A549 (cell line): ENCODE data around the gene GNE. TPM values are rescaled to one million over a fixed set of nuclear protein-coding genes. Genes with fewer than 3 reads are reported as not detected.

Experiments used
- ATAC-seq, 2 experiments: fragments of 200-7000 bp in 1 of 2; fragments of >200 bp in 1 of 2; cut with Nextera tagmentation in 1 of 2; cut with Tn5 transposase in 1 of 2; 3 replicates each; pipeline versions ENCODE4 v1.8.0 to v1.9.1; 2018 to 2020; ENCODE audit warnings: mild to moderate bottlenecking in 1 of 2, moderate library complexity in 1 of 2
- CTCF ChIA-PET: fragments of 300-600 bp; sonication (Branson Sonifier 250); formaldehyde crosslinking; extraction: SDS; loops from one replicate; lab custom pipeline; 2021; ENCODE audit warnings: antibody characterized with exemption, inconsistent platforms; lab: Yijun Ruan, JAX
- POLR2A ChIA-PET: fragments of 350-600 bp; formaldehyde crosslinking; extraction: SDS; loops from one replicate; lab custom pipeline; 2021; ENCODE audit warnings: antibody characterized with exemption, inconsistent platforms; lab: Yijun Ruan, JAX
- DNase-seq, 2 experiments: peaks; one replicate each; pipeline versions ENCODE4 v3.0.0 to v3.0.0-alpha.2; 2011 to 2016; ENCODE audit warnings: low read depth in 1 of 2, low spot score in 1 of 2
- FAIRE-seq: peaks from 2 replicates; lab custom pipeline; 2011; peaks lifted over from hg19 to GRCh38; lab: Jason Lieb, UNC
- H3K27ac ChIP-seq, 2 experiments: fragments of >200 bp; sonication (Bioruptor Twin); formaldehyde crosslinking; 3 replicates each; pipeline ENCODE4 v1.5.1; 2016 to 2017
- H3K4me1 ChIP-seq: fragments of >200 bp; sonication (Bioruptor Twin); formaldehyde crosslinking; 3 replicates; pipeline ENCODE4 v1.6.1; 2016
- H3K4me2 ChIP-seq: fragments of >200 bp; sonication (Bioruptor Twin); formaldehyde crosslinking; 3 replicates; pipeline ENCODE4 v1.6.1; 2016
- H3K4me3 ChIP-seq: fragments of >200 bp; sonication (Bioruptor Twin); formaldehyde crosslinking; 3 replicates; pipeline ENCODE4 v1.5.1; 2016
- H3K9me3 ChIP-seq: fragments of >200 bp; sonication (Bioruptor Twin); formaldehyde crosslinking; 3 replicates; pipeline ENCODE4 v1.6.1; 2016
- CBX2 ChIP-seq: fragments of 200-600 bp; sonication (generic); IDR thresholded peaks from 2 replicates; pipeline ENCODE4 v1.6.1; 2016; ENCODE audit warnings: low read depth, mild to moderate bottlenecking, borderline replicate concordance
- CEBPB ChIP-seq, 2 experiments: fragments of >200 bp in 1 of 2; sonication (Bioruptor Twin) in 1 of 2; formaldehyde crosslinking in 1 of 2; IDR thresholded peaks; 2 replicates each; pipeline ENCODE4 v1.6.1; 2012 to 2016
- CHD2 ChIP-seq: fragments of 150-350 bp; IDR thresholded peaks from 2 replicates; pipeline ENCODE4 v1.6.1; 2014; ENCODE audit warnings: low read length; ENCODE audit not compliant: partially characterized antibody
- CHD4 ChIP-seq: fragments of 200-600 bp; sonication (generic); IDR thresholded peaks from 2 replicates; pipeline ENCODE4 v1.6.1; 2016; ENCODE audit warnings: antibody characterized with exemption, mild to moderate bottlenecking, borderline replicate concordance
- EHMT2 ChIP-seq: fragments of 200-600 bp; sonication (generic); IDR thresholded peaks from 2 replicates; pipeline ENCODE4 v1.6.1; 2016; ENCODE audit warnings: antibody characterized with exemption, low read depth, mild to moderate bottlenecking, moderate library complexity
- ESRRA ChIP-seq: fragments of 150-350 bp; IDR thresholded peaks from 2 replicates; pipeline ENCODE4 v1.6.1; 2014; ENCODE audit warnings: mild to moderate bottlenecking, low read length, borderline replicate concordance
- FOSB ChIP-seq: fragments of 250-450 bp; sonication (Bioruptor Pico); IDR thresholded peaks from 2 replicates; pipeline ENCODE4 v1.5.0; 2020; ENCODE audit warnings: mild to moderate bottlenecking, moderate library complexity
- FOXS1 ChIP-seq: fragments of 250-450 bp; sonication (Bioruptor Pico); IDR thresholded peaks from 2 replicates; pipeline ENCODE4 v1.5.0; 2020; ENCODE audit warnings: mild to moderate bottlenecking, moderate library complexity
- HDAC2 ChIP-seq: fragments of 200-600 bp; sonication (generic); IDR thresholded peaks from 2 replicates; pipeline ENCODE4 v1.6.1; 2016
- HEYL ChIP-seq: fragments of 250-450 bp; sonication (Bioruptor Pico); IDR thresholded peaks from 2 replicates; pipeline ENCODE4 v1.8.0; 2021; ENCODE audit warnings: mild to moderate bottlenecking, moderate library complexity
- HOXB5 ChIP-seq: fragments of 250-450 bp; sonication (Bioruptor Pico); IDR thresholded peaks from 2 replicates; pipeline ENCODE4 v1.5.0; 2020; ENCODE audit warnings: mild to moderate bottlenecking, moderate library complexity
- JUN ChIP-seq, 2 experiments: fragments of >200 bp; sonication (Bioruptor Twin); formaldehyde crosslinking; IDR thresholded peaks; 2 replicates in 1 of 2; 3 replicates in 1 of 2; pipeline ENCODE4 v1.6.1; 2016 to 2017
- JUNB ChIP-seq: fragments of >200 bp; sonication (Bioruptor Twin); formaldehyde crosslinking; IDR thresholded peaks from 2 replicates; pipeline ENCODE4 v1.6.1; 2016
- MYC ChIP-seq: IDR thresholded peaks from 2 replicates; pipeline ENCODE4 v1.6.1; 2012; ENCODE audit warnings: mild to moderate bottlenecking, inconsistent platforms, low read length, improper control_type of control experiment, borderline replicate concordance
- NFE2L2 ChIP-seq: fragments of 150-350 bp; conservative IDR thresholded peaks from 2 replicates; pipeline ENCODE4 v1.6.1; 2014; ENCODE audit warnings: low read length
- NPAS2 ChIP-seq: fragments of 250-450 bp; sonication (Bioruptor Pico); IDR thresholded peaks from 2 replicates; pipeline ENCODE4 v1.8.0; 2022; ENCODE audit warnings: mild to moderate bottlenecking, moderate library complexity, borderline replicate concordance
- NR3C1 ChIP-seq: fragments of >200 bp; sonication (Bioruptor Twin); formaldehyde crosslinking; IDR thresholded peaks from 3 replicates; pipeline ENCODE4 v1.6.1; 2017
- POLR2A ChIP-seq: IDR thresholded peaks from 2 replicates; pipeline ENCODE4 v1.6.1; 2012; ENCODE audit warnings: mild to moderate bottlenecking, low read length
- RARB ChIP-seq: fragments of 250-450 bp; sonication (Bioruptor Pico); IDR thresholded peaks from 2 replicates; pipeline ENCODE4 v1.8.0; 2021; ENCODE audit warnings: mild to moderate bottlenecking, moderate library complexity
- RCOR1 ChIP-seq: fragments of 150-350 bp; IDR thresholded peaks from 2 replicates; pipeline ENCODE4 v1.6.1; 2014; ENCODE audit warnings: antibody characterized with exemption, low read length, low read depth
- RFX5 ChIP-seq: fragments of 450-650 bp; IDR thresholded peaks from 2 replicates; pipeline ENCODE4 v1.7.1; 2014; ENCODE audit warnings: antibody characterized with exemption, mild to moderate bottlenecking, moderate library complexity
- SREBF2 ChIP-seq: fragments of 450-650 bp; IDR thresholded peaks from 2 replicates; pipeline ENCODE4 v1.6.1; 2014; ENCODE audit warnings: mild to moderate bottlenecking, moderate library complexity
- TFCP2L1 ChIP-seq: fragments of 250-450 bp; sonication (Bioruptor Pico); IDR thresholded peaks from 2 replicates; pipeline ENCODE4 v1.5.0; 2021; ENCODE audit warnings: mild to moderate bottlenecking
- ZC3H11A ChIP-seq: fragments of 450-650 bp; IDR thresholded peaks from 2 replicates; pipeline ENCODE4 v1.6.1; 2014; ENCODE audit warnings: antibody characterized with exemption, mild to moderate bottlenecking
- ZFP36 ChIP-seq: fragments of 450-650 bp; IDR thresholded peaks from 2 replicates; pipeline ENCODE4 v1.6.1; 2014; ENCODE audit warnings: borderline replicate concordance; ENCODE audit not compliant: partially characterized antibody
- WGBS: methylation state at CpG from one replicate; pipeline ENCODE4 v1.1.6; 2017; ENCODE audit errors: missing lambda C conversion rate; 5-methylcytosine and 5-hydroxymethylcytosine counted together
- polyA plus RNA-seq, 4 experiments: library from polyadenylated mRNA; depleted of rRNA in 3 of 4; stranded (reverse); fragments of >200 nt; fragmentation: RNase III in 1 of 4; extraction: RNeasy Plus Mini Kit Qiagen cat#74134 plus additional on column Dnase treatment in 1 of 4; gene quantifications; 2 replicates in 3 of 4; 3 replicates in 1 of 4; pipeline ENCODE4 v1.2.3, GENCODE V29; 2011 to 2017
- TF ChIP-seq, protein P1 (sequence below): fragments of >200 bp; sonication (Bioruptor Twin); formaldehyde crosslinking; IDR thresholded peaks from 3 replicates; pipeline ENCODE4 v1.6.1; 2016
- TF ChIP-seq, protein P2 (sequence below): IDR thresholded peaks from 2 replicates; pipeline ENCODE4 v1.6.1; 2012; ENCODE audit warnings: low read depth, borderline replicate concordance
- TF ChIP-seq, protein P3 (sequence below): fragments of 250-450 bp; sonication (Bioruptor Pico); IDR thresholded peaks from 2 replicates; pipeline ENCODE4 v1.5.0; 2021; ENCODE audit warnings: mild to moderate bottlenecking, moderate library complexity, borderline replicate concordance
- TF ChIP-seq, protein P4 (sequence below): fragments of >200 bp; sonication (Bioruptor Twin); formaldehyde crosslinking; IDR thresholded peaks from 2 replicates; pipeline ENCODE4 v1.6.1; 2016
- TF ChIP-seq, protein P5 (sequence below): fragments of 150-350 bp; IDR thresholded peaks from 2 replicates; pipeline ENCODE4 v1.6.1; 2014; ENCODE audit warnings: low read depth, mild to moderate bottlenecking, low read length

GNE gene
- polyA plus RNA-seq, 2 of the 4 experiments (the other 2 are of a cell fraction), result 23.0 to 32.9 TPM

DNA sequence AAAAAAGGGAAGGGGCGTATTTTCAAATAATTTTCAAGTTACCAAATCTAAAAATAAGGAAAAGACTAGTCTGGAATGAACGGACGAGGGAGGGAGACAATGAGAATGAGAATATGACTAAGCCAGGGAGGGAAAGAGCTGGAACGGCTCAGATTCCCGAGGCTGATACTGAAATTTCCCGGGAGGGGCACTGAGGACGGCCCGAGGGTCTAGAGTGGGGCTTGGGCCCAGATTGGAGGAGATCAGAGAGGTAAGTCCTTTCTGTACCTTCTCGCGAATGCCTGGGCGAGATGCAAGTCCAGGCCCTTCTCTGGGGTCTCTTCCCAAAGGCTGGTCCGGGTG is 92.5 kb downstream of the GNE start:
- DNase-seq (no peak), ATAC-seq (no peak), FAIRE-seq (no peak)
- WGBS, result 63% methylated on average over 12 of the region's 12 CpGs
- TF ChIP-seq CEBPB (IDR thresholded peaks at IDR 0.05) (no peak), FOSB (CRISPR knock-in tag) (no peak), CBX2 (no peak), CHD4 (no peak), HEYL (CRISPR knock-in tag) (no peak), ZFP36 (no peak), CHD2 (no peak), POLR2A (no peak), RFX5 (no peak), RARB (no peak), JUNB (no peak), RCOR1 (no peak), MYC (no peak)
- TF ChIP-seq, protein P1, sequence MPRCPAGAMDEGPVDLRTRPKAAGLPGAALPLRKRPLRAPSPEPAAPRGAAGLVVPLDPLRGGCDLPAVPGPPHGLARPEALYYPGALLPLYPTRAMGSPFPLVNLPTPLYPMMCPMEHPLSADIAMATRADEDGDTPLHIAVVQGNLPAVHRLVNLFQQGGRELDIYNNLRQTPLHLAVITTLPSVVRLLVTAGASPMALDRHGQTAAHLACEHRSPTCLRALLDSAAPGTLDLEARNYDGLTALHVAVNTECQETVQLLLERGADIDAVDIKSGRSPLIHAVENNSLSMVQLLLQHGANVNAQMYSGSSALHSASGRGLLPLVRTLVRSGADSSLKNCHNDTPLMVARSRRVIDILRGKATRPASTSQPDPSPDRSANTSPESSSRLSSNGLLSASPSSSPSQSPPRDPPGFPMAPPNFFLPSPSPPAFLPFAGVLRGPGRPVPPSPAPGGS, result no peak
- TF ChIP-seq, protein P2, sequence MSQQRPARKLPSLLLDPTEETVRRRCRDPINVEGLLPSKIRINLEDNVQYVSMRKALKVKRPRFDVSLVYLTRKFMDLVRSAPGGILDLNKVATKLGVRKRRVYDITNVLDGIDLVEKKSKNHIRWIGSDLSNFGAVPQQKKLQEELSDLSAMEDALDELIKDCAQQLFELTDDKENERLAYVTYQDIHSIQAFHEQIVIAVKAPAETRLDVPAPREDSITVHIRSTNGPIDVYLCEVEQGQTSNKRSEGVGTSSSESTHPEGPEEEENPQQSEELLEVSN, result no peak
- TF ChIP-seq, protein P3, sequence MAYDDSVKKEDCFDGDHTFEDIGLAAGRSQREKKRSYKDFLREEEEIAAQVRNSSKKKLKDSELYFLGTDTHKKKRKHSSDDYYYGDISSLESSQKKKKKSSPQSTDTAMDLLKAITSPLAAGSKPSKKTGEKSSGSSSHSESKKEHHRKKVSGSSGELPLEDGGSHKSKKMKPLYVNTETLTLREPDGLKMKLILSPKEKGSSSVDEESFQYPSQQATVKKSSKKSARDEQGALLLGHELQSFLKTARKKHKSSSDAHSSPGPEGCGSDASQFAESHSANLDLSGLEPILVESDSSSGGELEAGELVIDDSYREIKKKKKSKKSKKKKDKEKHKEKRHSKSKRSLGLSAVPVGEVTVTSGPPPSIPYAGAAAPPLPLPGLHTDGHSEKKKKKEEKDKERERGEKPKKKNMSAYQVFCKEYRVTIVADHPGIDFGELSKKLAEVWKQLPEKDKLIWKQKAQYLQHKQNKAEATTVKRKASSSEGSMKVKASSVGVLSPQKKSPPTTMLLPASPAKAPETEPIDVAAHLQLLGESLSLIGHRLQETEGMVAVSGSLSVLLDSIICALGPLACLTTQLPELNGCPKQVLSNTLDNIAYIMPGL (CRISPR knock-in tag), result no peak
- peak overlapping the region; percentile 65 to 84; a peak in 4 of 6 replicates for H3K27ac ChIP-seq
- POLR2A ChIA-PET, result interaction anchor here (0.7 to 2.3 kb wide), 2 partner anchors 25 to 55 kb away, joined by 4 to 11 read pairs; partner anchors contain the start of gene CLTA
- CTCF ChIA-PET, result interaction anchor here (0.6 to 16.6 kb wide), 32 partner anchors 8 to 232 kb away, joined by 3 to 321 read pairs (median 6); partner anchors contain the start of genes CLTA, GLIPR2 and RECK
- no peak overlapping the region; the same call in 2 of the 3 replicates for H3K4me3 ChIP-seq
- H3K4me2 ChIP-seq, result peak overlapping the region; percentile 82
- no peaks in the 10 kb centered on the region for H3K9me3 ChIP-seq
- H3K4me1 ChIP-seq, result peaks cover 44% of the 10 kb centered on the region

DNA sequence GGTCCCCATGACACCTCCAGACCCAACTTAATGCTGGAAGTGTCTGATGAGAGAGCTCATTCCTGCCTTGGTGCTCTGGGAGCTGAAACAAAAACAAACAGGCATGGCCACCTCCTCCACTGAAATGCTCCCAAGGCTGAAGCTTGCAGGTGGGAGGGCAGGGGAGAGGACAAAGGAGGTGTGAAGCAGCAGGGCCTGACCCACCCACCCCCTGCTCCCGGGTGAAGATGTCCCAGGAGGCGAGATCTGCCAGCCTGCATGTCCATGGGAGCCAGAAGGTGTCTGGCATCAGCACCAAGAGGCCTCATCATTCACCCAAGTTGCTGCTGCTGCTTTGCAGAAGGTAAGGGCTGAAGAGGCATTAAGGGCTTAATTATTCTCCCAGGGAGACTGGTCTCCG is 93.3 kb downstream of the GNE start:
- WGBS, result 55% methylated on average over 3 of the region's 3 CpGs
- no peak for FAIRE-seq

More for the DNA sequence above, 93.3 kb downstream of the GNE start:
- TF ChIP-seq, protein P4, sequence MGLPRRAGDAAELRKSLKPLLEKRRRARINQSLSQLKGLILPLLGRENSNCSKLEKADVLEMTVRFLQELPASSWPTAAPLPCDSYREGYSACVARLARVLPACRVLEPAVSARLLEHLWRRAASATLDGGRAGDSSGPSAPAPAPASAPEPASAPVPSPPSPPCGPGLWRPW, result no peak
- TF ChIP-seq NFE2L2, result no peak
- no peak for TF ChIP-seq ZC3H11A
- TF ChIP-seq, protein P1, result no peak
- no peak for TF ChIP-seq FOXS1 (CRISPR knock-in tag)
- no peak for TF ChIP-seq JUNB
- no peak for TF ChIP-seq JUN (IDR thresholded peaks at IDR 0.05)
- no peak for TF ChIP-seq CEBPB (IDR thresholded peaks at IDR 0.05)
- no peak for TF ChIP-seq NR3C1
- no peak for TF ChIP-seq SREBF2
- no peak for TF ChIP-seq HOXB5 (CRISPR knock-in tag)
- no peak for TF ChIP-seq FOSB (CRISPR knock-in tag)
- TF ChIP-seq, protein P5, sequence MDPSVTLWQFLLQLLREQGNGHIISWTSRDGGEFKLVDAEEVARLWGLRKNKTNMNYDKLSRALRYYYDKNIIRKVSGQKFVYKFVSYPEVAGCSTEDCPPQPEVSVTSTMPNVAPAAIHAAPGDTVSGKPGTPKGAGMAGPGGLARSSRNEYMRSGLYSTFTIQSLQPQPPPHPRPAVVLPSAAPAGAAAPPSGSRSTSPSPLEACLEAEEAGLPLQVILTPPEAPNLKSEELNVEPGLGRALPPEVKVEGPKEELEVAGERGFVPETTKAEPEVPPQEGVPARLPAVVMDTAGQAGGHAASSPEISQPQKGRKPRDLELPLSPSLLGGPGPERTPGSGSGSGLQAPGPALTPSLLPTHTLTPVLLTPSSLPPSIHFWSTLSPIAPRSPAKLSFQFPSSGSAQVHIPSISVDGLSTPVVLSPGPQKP, result no peak
- no peak for TF ChIP-seq HEYL (CRISPR knock-in tag)
- no peak for TF ChIP-seq NPAS2 (CRISPR knock-in tag)
- TF ChIP-seq POLR2A, result no peak
- no peak for TF ChIP-seq HDAC2
- no peak for TF ChIP-seq TFCP2L1 (CRISPR knock-in tag)
- TF ChIP-seq EHMT2, result no peak
- TF ChIP-seq ESRRA, result no peak
- POLR2A ChIA-PET, result interaction anchor here (0.7 to 3.0 kb wide), 4 partner anchors 14 to 93 kb away, joined by 4 to 30 read pairs (median 5); partner anchors contain the start of gene CLTA
- DNase-seq (no peak), ATAC-seq (no peak)
- H3K27ac ChIP-seq, result peak overlapping the region; percentile 65 to 90; a peak in 4 of 6 replicates
- H3K9me3 ChIP-seq, result no peaks in the 10 kb centered on the region
- CTCF ChIA-PET, result interaction anchor here (1.0 to 16.6 kb wide), 15 partner anchors 10 to 283 kb away, joined by 3 to 321 read pairs (median 14); partner anchors contain the start of genes CLTA and GLIPR2
- no peak overlapping the region for H3K4me3 ChIP-seq
- H3K4me1 ChIP-seq, result peaks cover 44% of the 10 kb centered on the region
- H3K4me2 ChIP-seq, result no peak overlapping the region
